IPS-15b (cell line): ENCODE data around the gene KMT2C.
"Not testable (repeated sequence)": the region's sequence is repeated elsewhere in the genome, so short reads cannot be mapped to it uniquely, and the experiment has no call there.

Experiments used
- H3K27me3 ChIP-seq: one replicate; pipeline ENCODE4 v1.6.1; 2013; ENCODE audit warnings: low read length; ENCODE audit not compliant: control insufficient read depth, insufficient read depth
- H3K36me3 ChIP-seq: one replicate; pipeline ENCODE4 v1.6.1; 2013; ENCODE audit warnings: low read length; ENCODE audit not compliant: control insufficient read depth, insufficient read depth
- H3K4me1 ChIP-seq: one replicate; pipeline ENCODE4 v1.6.1; 2013; ENCODE audit warnings: mild to moderate bottlenecking, low read length; ENCODE audit not compliant: control insufficient read depth, insufficient read depth
- H3K4me3 ChIP-seq: one replicate; pipeline ENCODE4 v1.5.1; 2013; ENCODE audit warnings: low read depth, low read length
- H3K9ac ChIP-seq: one replicate; pipeline ENCODE4 v1.6.1; 2013; ENCODE audit warnings: low read depth, mild to moderate bottlenecking, low read length
- H3K9me3 ChIP-seq: one replicate; pipeline ENCODE4 v1.6.1; 2013; ENCODE audit warnings: mild to moderate bottlenecking, low read length; ENCODE audit not compliant: control insufficient read depth, insufficient read depth

KMT2C gene

GRCh38 chr7:152313217-152313616 is 122.6 kb downstream of the KMT2C start:
- Histone ChIP-seq H3K36me3 (no peaks in the 10 kb centered on the region), H3K4me1 (no peaks in the 10 kb centered on the region), H3K9ac (no peak overlapping the region), H3K4me3 (no peak overlapping the region), H3K27me3 (no peaks in the 10 kb centered on the region), H3K9me3 (no peaks in the 10 kb centered on the region)

GRCh38 chr7:152312316-152312715 is 123.5 kb downstream of the KMT2C start:
- Histone ChIP-seq H3K4me3 (no peak overlapping the region), H3K4me1 (no peaks in the 10 kb centered on the region), H3K27me3 (no peaks in the 10 kb centered on the region), H3K9me3 (no peaks in the 10 kb centered on the region), H3K36me3 (no peaks in the 10 kb centered on the region), H3K9ac (no peak overlapping the region)

GRCh38 chr7:152307902-152308301 is 127.9 kb downstream of the KMT2C start:
- no peaks in the 10 kb centered on the region for H3K27me3 ChIP-seq
- peaks cover 3% of the 10 kb centered on the region for H3K36me3 ChIP-seq
- H3K4me1 ChIP-seq = no peaks in the 10 kb centered on the region
- H3K9ac ChIP-seq = no peak overlapping the region
- H3K9me3 ChIP-seq = no peaks in the 10 kb centered on the region
- H3K4me3 ChIP-seq = no peak overlapping the region

GRCh38 chr7:152299542-152300143 is 136.2 kb downstream of the KMT2C start:
- not testable (repeated sequence) for H3K9ac ChIP-seq, H3K4me1 ChIP-seq, H3K9me3 ChIP-seq, H3K27me3 ChIP-seq, H3K4me3 ChIP-seq, H3K36me3 ChIP-seq

- H3K27me3 ChIP-seq = no peaks in the 10 kb centered on the region
- no peak overlapping the region for H3K9ac ChIP-seq
- H3K4me3 ChIP-seq = no peak overlapping the region
- H3K36me3 ChIP-seq = peaks cover 2% of the 10 kb centered on the region
- no peaks in the 10 kb centered on the region for H3K9me3 ChIP-seq
- no peaks in the 10 kb centered on the region for H3K4me1 ChIP-seq
These were observed 142.9 kb downstream of the KMT2C start for GRCh38 chr7:152292897-152293296.

- H3K27me3 ChIP-seq = not testable (repeated sequence)
These were observed 148.8 kb downstream of the KMT2C start for GRCh38 chr7:152286972-152287371.

GRCh38 chr7:152286219-152286618 is 149.6 kb downstream of the KMT2C start:
- not testable (repeated sequence) for H3K4me1 ChIP-seq, H3K4me3 ChIP-seq, H3K36me3 ChIP-seq, H3K9ac ChIP-seq, H3K27me3 ChIP-seq, H3K9me3 ChIP-seq

More at GRCh38 chr7:152286972-152287371, 148.8 kb downstream of the KMT2C start:
- H3K9ac ChIP-seq, H3K4me1 ChIP-seq, H3K36me3 ChIP-seq, H3K9me3 ChIP-seq, H3K4me3 ChIP-seq: not testable (repeated sequence)

- H3K9me3 ChIP-seq, H3K4me1 ChIP-seq, H3K36me3 ChIP-seq, H3K27me3 ChIP-seq, H3K4me3 ChIP-seq, H3K9ac ChIP-seq: not testable (repeated sequence)
These were observed 150.8 kb downstream of the KMT2C start for GRCh38 chr7:152284998-152285397.

- not testable (repeated sequence) for H3K4me1 ChIP-seq, H3K36me3 ChIP-seq, H3K9ac ChIP-seq, H3K27me3 ChIP-seq, H3K9me3 ChIP-seq, H3K4me3 ChIP-seq
These were observed 158.1 kb downstream of the KMT2C start for GRCh38 chr7:152277687-152278086.

GRCh38 chr7:152270427-152270826 is 165.4 kb downstream of the KMT2C start:
- H3K4me1 ChIP-seq, H3K27me3 ChIP-seq, H3K4me3 ChIP-seq, H3K9me3 ChIP-seq, H3K36me3 ChIP-seq, H3K9ac ChIP-seq: not testable (repeated sequence)

- H3K4me3 ChIP-seq, H3K4me1 ChIP-seq, H3K9me3 ChIP-seq, H3K36me3 ChIP-seq, H3K27me3 ChIP-seq, H3K9ac ChIP-seq: not testable (repeated sequence)
These were observed 168.9 kb downstream of the KMT2C start for GRCh38 chr7:152266859-152267258.

GRCh38 chr7:152264915-152265314 is 170.9 kb downstream of the KMT2C start:
- not testable (repeated sequence) for H3K36me3 ChIP-seq, H3K27me3 ChIP-seq, H3K9me3 ChIP-seq, H3K9ac ChIP-seq, H3K4me1 ChIP-seq, H3K4me3 ChIP-seq

GRCh38 chr7:152262146-152262545 is 173.7 kb downstream of the KMT2C start:
- not testable (repeated sequence) for H3K4me3 ChIP-seq, H3K9me3 ChIP-seq, H3K4me1 ChIP-seq, H3K9ac ChIP-seq, H3K27me3 ChIP-seq, H3K36me3 ChIP-seq
